ENCODE data around the gene SEMA6A. TPM values are rescaled to one million over a fixed set of nuclear protein-coding genes. Genes with fewer than 3 reads are reported as not detected.
A peak's percentile ranks its signal among the peaks of the same experiment; 100 is the strongest.

The SEMA6A gene
- total and polyA plus RNA-seq, 2 of the 13 experiments (the other 11 are each of a cell fraction or from before 2014, with no cell fraction given), result 5.1 to 6.5 TPM

DNA sequence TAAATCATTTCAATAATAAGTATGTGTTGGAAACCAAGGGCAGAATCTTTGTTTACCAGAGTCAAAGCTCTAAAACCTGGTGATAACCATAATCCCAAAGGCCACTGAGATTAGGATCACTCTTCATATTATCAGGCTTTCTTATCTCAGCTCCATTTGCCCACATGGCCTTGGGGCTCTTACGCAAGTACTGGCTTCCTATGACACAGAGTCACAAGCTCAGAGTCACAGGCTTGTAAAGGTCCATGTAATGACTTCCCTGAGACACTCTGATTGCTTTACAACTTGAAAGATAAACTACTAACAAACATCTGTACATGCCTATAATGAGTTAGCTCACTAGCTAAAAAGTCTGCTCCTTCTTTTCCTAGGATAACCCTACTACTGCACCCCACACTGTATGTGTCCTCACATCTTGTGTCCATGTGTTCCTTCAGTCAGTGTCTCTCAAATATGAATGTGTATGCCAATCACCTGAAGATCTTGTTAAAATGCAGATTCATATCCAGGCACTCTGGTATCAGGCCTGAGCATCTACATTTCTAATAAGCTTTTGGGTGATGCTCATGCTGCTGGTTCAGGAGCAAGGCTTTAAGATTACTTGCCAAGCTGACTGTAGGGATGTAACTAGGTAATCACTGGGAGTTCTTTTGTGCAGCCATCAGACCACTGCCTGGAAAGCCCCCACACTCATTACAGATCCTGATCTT is 28.4 kb downstream of the SEMA6A start (continued):
- TF ChIP-seq, protein P1, sequence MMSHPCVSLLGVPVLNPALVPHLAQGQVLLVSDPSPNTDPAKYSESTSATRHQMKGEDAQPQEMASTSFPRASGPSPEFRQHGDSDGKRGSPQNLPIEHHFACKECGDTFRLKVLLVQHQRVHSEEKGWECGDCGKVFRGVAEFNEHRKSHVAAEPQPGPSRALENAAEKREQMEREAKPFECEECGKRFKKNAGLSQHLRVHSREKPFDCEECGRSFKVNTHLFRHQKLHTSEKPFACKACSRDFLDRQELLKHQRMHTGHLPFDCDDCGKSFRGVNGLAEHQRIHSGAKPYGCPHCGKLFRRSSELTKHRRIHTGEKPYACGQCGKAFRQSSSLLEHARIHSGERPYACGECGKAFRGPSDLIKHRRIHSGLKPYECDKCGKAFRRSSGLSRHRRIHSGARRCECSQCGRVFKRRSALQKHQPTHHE (CRISPR knock-in tag; IDR thresholded peaks at IDR 0.05; ENCODE audit: borderline replicate concordance), result no peak
- TF ChIP-seq, protein P2, sequence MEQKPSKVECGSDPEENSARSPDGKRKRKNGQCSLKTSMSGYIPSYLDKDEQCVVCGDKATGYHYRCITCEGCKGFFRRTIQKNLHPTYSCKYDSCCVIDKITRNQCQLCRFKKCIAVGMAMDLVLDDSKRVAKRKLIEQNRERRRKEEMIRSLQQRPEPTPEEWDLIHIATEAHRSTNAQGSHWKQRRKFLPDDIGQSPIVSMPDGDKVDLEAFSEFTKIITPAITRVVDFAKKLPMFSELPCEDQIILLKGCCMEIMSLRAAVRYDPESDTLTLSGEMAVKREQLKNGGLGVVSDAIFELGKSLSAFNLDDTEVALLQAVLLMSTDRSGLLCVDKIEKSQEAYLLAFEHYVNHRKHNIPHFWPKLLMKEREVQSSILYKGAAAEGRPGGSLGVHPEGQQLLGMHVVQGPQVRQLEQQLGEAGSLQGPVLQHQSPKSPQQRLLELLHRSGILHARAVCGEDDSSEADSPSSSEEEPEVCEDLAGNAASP (CRISPR knock-in tag; IDR thresholded peaks at IDR 0.05; ENCODE audit: borderline replicate concordance), result no peak; the same call in 1 of the 2 replicates
- TF ChIP-seq SMARCC2 (IDR thresholded peaks at IDR 0.05) (no peak), ZNF354B (CRISPR knock-in tag; IDR thresholded peaks at IDR 0.05) (no peak), MBNL3 (CRISPR knock-in tag; conservative IDR thresholded peaks at IDR 0.05) (no peak), ZNF883 (CRISPR knock-in tag; IDR thresholded peaks at IDR 0.05; ENCODE audit: not compliant biosample characterization) (no peak), RARA (CRISPR knock-in tag; IDR thresholded peaks at IDR 0.05) (peak; percentile 31; the same call in 1 of the 2 replicates), ZNF615 (CRISPR knock-in tag; IDR thresholded peaks at IDR 0.05; ENCODE audit: borderline replicate concordance) (no peak), ZNF792 (CRISPR knock-in tag; IDR thresholded peaks at IDR 0.05) (no peak), ZNF350 (CRISPR knock-in tag; IDR thresholded peaks at IDR 0.05; ENCODE audit: borderline replicate concordance, low read depth) (no peak)
- TF ChIP-seq, protein P3, sequence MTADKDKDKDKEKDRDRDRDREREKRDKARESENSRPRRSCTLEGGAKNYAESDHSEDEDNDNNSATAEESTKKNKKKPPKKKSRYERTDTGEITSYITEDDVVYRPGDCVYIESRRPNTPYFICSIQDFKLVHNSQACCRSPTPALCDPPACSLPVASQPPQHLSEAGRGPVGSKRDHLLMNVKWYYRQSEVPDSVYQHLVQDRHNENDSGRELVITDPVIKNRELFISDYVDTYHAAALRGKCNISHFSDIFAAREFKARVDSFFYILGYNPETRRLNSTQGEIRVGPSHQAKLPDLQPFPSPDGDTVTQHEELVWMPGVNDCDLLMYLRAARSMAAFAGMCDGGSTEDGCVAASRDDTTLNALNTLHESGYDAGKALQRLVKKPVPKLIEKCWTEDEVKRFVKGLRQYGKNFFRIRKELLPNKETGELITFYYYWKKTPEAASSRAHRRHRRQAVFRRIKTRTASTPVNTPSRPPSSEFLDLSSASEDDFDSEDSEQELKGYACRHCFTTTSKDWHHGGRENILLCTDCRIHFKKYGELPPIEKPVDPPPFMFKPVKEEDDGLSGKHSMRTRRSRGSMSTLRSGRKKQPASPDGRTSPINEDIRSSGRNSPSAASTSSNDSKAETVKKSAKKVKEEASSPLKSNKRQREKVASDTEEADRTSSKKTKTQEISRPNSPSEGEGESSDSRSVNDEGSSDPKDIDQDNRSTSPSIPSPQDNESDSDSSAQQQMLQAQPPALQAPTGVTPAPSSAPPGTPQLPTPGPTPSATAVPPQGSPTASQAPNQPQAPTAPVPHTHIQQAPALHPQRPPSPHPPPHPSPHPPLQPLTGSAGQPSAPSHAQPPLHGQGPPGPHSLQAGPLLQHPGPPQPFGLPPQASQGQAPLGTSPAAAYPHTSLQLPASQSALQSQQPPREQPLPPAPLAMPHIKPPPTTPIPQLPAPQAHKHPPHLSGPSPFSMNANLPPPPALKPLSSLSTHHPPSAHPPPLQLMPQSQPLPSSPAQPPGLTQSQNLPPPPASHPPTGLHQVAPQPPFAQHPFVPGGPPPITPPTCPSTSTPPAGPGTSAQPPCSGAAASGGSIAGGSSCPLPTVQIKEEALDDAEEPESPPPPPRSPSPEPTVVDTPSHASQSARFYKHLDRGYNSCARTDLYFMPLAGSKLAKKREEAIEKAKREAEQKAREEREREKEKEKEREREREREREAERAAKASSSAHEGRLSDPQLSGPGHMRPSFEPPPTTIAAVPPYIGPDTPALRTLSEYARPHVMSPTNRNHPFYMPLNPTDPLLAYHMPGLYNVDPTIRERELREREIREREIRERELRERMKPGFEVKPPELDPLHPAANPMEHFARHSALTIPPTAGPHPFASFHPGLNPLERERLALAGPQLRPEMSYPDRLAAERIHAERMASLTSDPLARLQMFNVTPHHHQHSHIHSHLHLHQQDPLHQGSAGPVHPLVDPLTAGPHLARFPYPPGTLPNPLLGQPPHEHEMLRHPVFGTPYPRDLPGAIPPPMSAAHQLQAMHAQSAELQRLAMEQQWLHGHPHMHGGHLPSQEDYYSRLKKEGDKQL (CRISPR knock-in tag; IDR thresholded peaks at IDR 0.05; ENCODE audit: low read depth), result no peak
- TF ChIP-seq, protein P4, sequence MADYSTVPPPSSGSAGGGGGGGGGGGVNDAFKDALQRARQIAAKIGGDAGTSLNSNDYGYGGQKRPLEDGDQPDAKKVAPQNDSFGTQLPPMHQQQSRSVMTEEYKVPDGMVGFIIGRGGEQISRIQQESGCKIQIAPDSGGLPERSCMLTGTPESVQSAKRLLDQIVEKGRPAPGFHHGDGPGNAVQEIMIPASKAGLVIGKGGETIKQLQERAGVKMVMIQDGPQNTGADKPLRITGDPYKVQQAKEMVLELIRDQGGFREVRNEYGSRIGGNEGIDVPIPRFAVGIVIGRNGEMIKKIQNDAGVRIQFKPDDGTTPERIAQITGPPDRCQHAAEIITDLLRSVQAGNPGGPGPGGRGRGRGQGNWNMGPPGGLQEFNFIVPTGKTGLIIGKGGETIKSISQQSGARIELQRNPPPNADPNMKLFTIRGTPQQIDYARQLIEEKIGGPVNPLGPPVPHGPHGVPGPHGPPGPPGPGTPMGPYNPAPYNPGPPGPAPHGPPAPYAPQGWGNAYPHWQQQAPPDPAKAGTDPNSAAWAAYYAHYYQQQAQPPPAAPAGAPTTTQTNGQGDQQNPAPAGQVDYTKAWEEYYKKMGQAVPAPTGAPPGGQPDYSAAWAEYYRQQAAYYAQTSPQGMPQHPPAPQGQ (CRISPR knock-in tag; IDR thresholded peaks at IDR 0.05; ENCODE audit: borderline replicate concordance), result no peak
- TF ChIP-seq, protein P5, sequence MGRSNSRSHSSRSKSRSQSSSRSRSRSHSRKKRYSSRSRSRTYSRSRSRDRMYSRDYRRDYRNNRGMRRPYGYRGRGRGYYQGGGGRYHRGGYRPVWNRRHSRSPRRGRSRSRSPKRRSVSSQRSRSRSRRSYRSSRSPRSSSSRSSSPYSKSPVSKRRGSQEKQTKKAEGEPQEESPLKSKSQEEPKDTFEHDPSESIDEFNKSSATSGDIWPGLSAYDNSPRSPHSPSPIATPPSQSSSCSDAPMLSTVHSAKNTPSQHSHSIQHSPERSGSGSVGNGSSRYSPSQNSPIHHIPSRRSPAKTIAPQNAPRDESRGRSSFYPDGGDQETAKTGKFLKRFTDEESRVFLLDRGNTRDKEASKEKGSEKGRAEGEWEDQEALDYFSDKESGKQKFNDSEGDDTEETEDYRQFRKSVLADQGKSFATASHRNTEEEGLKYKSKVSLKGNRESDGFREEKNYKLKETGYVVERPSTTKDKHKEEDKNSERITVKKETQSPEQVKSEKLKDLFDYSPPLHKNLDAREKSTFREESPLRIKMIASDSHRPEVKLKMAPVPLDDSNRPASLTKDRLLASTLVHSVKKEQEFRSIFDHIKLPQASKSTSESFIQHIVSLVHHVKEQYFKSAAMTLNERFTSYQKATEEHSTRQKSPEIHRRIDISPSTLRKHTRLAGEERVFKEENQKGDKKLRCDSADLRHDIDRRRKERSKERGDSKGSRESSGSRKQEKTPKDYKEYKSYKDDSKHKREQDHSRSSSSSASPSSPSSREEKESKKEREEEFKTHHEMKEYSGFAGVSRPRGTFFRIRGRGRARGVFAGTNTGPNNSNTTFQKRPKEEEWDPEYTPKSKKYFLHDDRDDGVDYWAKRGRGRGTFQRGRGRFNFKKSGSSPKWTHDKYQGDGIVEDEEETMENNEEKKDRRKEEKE (IDR thresholded peaks at IDR 0.05), result no peak
- TF ChIP-seq, protein P6, sequence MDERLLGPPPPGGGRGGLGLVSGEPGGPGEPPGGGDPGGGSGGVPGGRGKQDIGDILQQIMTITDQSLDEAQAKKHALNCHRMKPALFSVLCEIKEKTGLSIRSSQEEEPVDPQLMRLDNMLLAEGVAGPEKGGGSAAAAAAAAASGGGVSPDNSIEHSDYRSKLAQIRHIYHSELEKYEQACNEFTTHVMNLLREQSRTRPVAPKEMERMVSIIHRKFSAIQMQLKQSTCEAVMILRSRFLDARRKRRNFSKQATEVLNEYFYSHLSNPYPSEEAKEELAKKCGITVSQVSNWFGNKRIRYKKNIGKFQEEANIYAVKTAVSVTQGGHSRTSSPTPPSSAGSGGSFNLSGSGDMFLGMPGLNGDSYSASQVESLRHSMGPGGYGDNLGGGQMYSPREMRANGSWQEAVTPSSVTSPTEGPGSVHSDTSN (CRISPR knock-in tag; IDR thresholded peaks at IDR 0.05), result no peak

Measured in HepG2 (cell line).